SH-SY5Y (cell line): ENCODE measurements around the gene CIPC.

Experiments used
- GATA2 ChIP-seq: IDR thresholded peaks from 2 replicates; pipeline ENCODE4 v1.6.1; 2011; ENCODE audit warnings: mild to moderate bottlenecking, low read depth, low read length
- GATA3 ChIP-seq: IDR thresholded peaks from 2 replicates; pipeline ENCODE4 v1.6.1; 2011; ENCODE audit warnings: low read depth, mild to moderate bottlenecking, low read length, moderate library complexity

DNA sequence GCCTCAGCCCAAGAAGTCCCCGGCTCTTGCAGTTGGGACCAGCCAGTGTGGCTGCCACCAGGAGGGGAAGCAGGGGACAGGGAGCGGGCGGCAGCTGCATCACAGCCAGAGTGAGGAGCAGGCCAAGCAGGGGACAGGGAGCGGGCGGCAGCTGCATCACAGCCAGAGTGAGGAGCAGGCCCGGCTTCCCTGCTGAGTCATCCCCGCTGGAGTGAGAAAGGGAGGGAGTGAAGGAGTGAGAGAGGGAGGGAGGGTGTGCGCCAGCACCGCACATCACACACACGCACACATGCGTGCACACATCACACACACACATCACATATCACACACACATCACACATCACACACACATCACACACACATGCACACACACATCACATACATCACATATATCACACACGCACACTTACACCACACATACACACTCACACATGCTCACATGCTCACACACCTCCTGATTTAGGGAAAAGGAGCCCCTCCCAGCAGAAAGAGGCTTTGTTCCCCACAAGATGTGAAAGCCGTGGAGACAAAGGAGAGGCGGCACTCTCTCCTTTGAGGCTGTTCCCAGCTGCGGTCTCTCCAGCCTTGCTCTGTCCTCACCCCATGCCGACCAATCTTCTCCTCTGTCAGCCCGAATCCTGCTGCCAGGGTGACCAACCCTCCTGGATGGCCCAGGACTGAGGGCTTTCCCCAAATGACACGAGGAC, 60.3 kb downstream of the CIPC start:
- TF ChIP-seq GATA2 (no peak), GATA3 (no peak)
